Measurements from ENCODE around the gene CRACR2B.

The CRACR2B gene

DNA sequence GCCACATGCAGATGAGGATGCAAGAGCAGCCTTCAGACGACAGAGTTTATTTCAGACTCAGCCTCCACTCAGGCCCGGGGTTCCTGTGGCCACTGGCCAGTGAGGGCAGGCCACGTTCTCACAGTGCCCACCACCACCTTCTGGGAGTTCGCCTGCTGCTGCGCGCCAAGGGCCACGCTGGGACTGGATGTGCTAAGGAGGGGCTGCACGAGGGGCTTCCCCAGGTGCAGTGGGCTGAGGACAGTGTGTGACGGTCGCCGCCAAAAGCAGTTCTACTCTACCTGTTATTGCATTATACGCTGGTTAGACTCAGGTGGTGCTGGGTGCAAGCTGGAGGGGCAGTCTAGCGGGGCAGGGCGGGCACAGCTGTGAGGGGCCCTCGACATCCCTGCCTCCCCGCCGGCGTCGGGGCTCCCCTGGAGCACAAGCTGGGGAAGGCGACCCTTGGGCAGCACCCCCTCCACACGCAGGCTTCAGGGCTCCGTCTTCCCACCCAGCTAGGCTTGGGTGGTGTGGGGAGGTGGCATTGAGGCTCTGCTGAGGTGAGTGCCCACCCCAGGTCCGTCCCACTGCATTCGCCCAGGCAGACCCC, 40.5 kb upstream of the CRACR2B start:
- Histone ChIP-seq H3K4me2 (ENCODE audit: low read depth, low read length, poor library complexity, severe bottlenecking) (no peak overlapping the region), H3K36me3 (ENCODE audit: insufficient read depth, low read length) (no peaks in the 10 kb centered on the region), H3K27me3 (ENCODE audit: insufficient read depth, low read length, poor library complexity, severe bottlenecking) (no peaks in the 10 kb centered on the region), H3K79me2 (ENCODE audit: insufficient read depth, low read length) (no peaks in the 10 kb centered on the region), H3K9me2 (replicated peaks; ENCODE audit: low read depth, low read length) (no peaks in the 10 kb centered on the region), H3K9me3 (ENCODE audit: insufficient read depth, low read depth, low read length) (no peaks in the 10 kb centered on the region), H2AFZ (ENCODE audit: low read length) (no peak overlapping the region), H3K4me3 (ENCODE audit: low read length, poor library complexity, severe bottlenecking) (no peak overlapping the region), H3K4me1 (ENCODE audit: insufficient read depth, low read length, poor library complexity, severe bottlenecking) (no peaks in the 10 kb centered on the region), H3K9ac (ENCODE audit: low read depth, low read length, poor library complexity, severe bottlenecking) (no peak overlapping the region), H3F3A (ENCODE audit: low read depth) (no peaks in the 10 kb centered on the region), H4K20me1 (ENCODE audit: insufficient read depth, low read length, poor library complexity, severe bottlenecking) (no peaks in the 10 kb centered on the region)
- TF ChIP-seq EZH2phosphoT487 (IDR thresholded peaks at IDR 0.05; ENCODE audit: borderline replicate concordance): no peak
- TF ChIP-seq, protein P1, sequence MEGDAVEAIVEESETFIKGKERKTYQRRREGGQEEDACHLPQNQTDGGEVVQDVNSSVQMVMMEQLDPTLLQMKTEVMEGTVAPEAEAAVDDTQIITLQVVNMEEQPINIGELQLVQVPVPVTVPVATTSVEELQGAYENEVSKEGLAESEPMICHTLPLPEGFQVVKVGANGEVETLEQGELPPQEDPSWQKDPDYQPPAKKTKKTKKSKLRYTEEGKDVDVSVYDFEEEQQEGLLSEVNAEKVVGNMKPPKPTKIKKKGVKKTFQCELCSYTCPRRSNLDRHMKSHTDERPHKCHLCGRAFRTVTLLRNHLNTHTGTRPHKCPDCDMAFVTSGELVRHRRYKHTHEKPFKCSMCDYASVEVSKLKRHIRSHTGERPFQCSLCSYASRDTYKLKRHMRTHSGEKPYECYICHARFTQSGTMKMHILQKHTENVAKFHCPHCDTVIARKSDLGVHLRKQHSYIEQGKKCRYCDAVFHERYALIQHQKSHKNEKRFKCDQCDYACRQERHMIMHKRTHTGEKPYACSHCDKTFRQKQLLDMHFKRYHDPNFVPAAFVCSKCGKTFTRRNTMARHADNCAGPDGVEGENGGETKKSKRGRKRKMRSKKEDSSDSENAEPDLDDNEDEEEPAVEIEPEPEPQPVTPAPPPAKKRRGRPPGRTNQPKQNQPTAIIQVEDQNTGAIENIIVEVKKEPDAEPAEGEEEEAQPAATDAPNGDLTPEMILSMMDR (conservative IDR thresholded peaks at IDR 0.05; ENCODE audit: low read length): no peak

DNA sequence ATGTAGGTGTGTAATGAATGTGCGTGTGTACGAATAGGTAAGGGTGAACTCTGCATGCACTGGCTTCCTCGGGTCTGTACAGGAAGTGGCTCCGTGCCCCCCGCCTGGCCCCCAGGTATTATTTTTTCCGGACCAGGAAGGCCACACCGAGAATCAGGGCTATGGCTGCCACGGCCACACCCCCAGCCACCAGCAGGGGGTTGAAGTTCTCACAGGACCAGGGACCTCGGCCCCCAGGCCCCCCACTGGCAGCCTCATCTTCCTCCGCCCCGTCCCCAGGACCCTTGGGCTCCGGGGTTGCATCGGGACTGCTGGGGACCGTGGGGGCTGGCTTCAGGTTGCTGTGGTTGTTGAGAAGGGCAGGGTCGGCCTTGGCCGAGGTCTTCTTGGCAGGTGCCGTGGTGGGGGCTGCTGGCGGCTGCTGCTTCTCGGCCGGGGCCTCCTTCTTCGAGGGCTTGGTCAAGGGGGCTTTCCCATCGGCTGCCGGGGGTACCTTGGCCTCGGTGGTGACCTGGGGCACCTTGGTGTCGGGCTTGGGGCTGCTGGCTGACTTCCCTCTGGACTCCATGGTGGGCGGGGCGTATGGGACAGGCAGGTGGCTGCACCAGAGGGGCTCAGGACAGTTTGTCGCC, 39.6 kb upstream of the CRACR2B start:
- H3F3A ChIP-seq (ENCODE audit: low read depth): no peaks in the 10 kb centered on the region
- no peaks in the 10 kb centered on the region for H3K4me1 ChIP-seq (ENCODE audit: insufficient read depth, low read length, poor library complexity, severe bottlenecking)
- no peaks in the 10 kb centered on the region for H4K20me1 ChIP-seq (ENCODE audit: insufficient read depth, low read length, poor library complexity, severe bottlenecking)
- TF ChIP-seq, protein P1 (conservative IDR thresholded peaks at IDR 0.05; ENCODE audit: low read length): no peak
- no peak for TF ChIP-seq EZH2phosphoT487 (IDR thresholded peaks at IDR 0.05; ENCODE audit: borderline replicate concordance)
- H3K9ac ChIP-seq (ENCODE audit: low read depth, low read length, poor library complexity, severe bottlenecking): no peak overlapping the region
- no peaks in the 10 kb centered on the region for H3K36me3 ChIP-seq (ENCODE audit: insufficient read depth, low read length)
- no peak overlapping the region for H3K4me2 ChIP-seq (ENCODE audit: low read depth, low read length, poor library complexity, severe bottlenecking)
- H3K9me2 ChIP-seq (replicated peaks; ENCODE audit: low read depth, low read length): no peaks in the 10 kb centered on the region
- H3K4me3 ChIP-seq (ENCODE audit: low read length, poor library complexity, severe bottlenecking): no peak overlapping the region
- no peaks in the 10 kb centered on the region for H3K79me2 ChIP-seq (ENCODE audit: insufficient read depth, low read length)
- no peaks in the 10 kb centered on the region for H3K27me3 ChIP-seq (ENCODE audit: insufficient read depth, low read length, poor library complexity, severe bottlenecking)
- no peak overlapping the region for H2AFZ ChIP-seq (ENCODE audit: low read length)
- no peaks in the 10 kb centered on the region for H3K9me3 ChIP-seq (ENCODE audit: insufficient read depth, low read depth, low read length)

DNA sequence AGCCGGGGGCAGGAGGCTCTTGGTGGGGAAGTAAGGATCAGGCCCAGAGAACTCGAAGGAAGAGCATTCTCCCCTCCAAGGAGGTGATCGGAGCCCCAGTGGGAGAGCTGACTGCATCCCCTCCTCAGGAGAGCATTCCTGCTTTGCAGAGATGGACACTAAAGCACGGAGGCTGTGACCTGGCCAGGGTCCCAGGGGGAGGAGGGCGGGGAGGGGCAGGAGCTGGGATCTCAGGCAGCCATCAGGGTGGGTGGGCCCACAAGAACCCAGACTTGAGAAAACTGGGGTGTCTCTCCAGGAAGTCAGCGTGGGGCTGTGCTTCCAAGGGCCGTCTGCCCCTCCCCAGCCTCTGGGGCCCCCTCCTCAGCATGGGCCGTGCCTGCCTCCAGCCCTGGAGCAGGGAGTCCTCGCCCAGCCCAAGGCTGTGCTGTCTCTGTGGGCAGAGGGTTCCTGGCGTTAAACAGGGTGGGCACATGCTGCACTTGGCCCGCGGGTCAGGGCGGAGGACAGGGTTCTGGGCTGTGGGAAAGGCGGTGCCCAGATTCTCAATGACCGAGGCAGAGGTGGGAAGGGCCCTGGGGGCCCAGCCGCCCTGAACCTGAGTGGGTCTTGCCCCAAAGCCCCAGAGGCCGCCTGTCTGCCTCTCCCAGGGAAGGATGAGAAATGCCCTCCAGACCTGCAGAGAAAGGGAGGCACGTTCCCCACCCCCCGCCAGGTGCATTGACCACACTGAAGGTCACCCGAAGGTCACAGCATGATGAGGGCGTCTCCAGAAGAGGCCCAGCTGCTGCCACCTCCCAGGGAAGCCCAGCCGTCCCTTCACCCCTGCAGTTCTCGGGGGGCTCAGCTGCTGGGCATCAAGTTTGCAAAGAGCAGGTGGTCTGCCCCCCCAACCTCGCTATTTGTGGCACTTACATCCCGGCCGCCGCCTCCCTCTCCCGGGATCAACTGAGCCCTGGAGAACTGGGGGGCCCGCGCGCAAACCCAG, 38.5 kb upstream of the CRACR2B start:
- Histone ChIP-seq H3K4me2 (ENCODE audit: low read depth, low read length, poor library complexity, severe bottlenecking) (no peak overlapping the region), H3F3A (ENCODE audit: low read depth) (no peaks in the 10 kb centered on the region), H3K36me3 (ENCODE audit: insufficient read depth, low read length) (no peaks in the 10 kb centered on the region), H3K9me2 (replicated peaks; ENCODE audit: low read depth, low read length) (no peaks in the 10 kb centered on the region), H4K20me1 (ENCODE audit: insufficient read depth, low read length, poor library complexity, severe bottlenecking) (no peaks in the 10 kb centered on the region), H3K4me1 (ENCODE audit: insufficient read depth, low read length, poor library complexity, severe bottlenecking) (no peaks in the 10 kb centered on the region), H3K4me3 (ENCODE audit: low read length, poor library complexity, severe bottlenecking) (no peak overlapping the region), H2AFZ (ENCODE audit: low read length) (no peak overlapping the region), H3K9ac (ENCODE audit: low read depth, low read length, poor library complexity, severe bottlenecking) (no peak overlapping the region), H3K79me2 (ENCODE audit: insufficient read depth, low read length) (no peaks in the 10 kb centered on the region), H3K27me3 (ENCODE audit: insufficient read depth, low read length, poor library complexity, severe bottlenecking) (no peaks in the 10 kb centered on the region), H3K9me3 (ENCODE audit: insufficient read depth, low read depth, low read length) (no peaks in the 10 kb centered on the region)
- no peak for TF ChIP-seq EZH2phosphoT487 (IDR thresholded peaks at IDR 0.05; ENCODE audit: borderline replicate concordance)
- TF ChIP-seq, protein P1 (conservative IDR thresholded peaks at IDR 0.05; ENCODE audit: low read length): no peak

Data from Loucy (cell line).